H9 (cell line): ENCODE measurements around the gene OR4F15. TPM values are rescaled to one million over a fixed set of nuclear protein-coding genes. Genes with fewer than 3 reads are reported as not detected.

Source experiments
- DNase-seq: peaks from one replicate; pipeline ENCODE4 v3.0.0-alpha.2; 2017
- H2AFZ ChIP-seq: one replicate; pipeline ENCODE4 v1.6.1; 2013; ENCODE audit warnings: mild to moderate bottlenecking, low read length, control low read depth, moderate library complexity
- H2AK5ac ChIP-seq: 2 replicates; pipeline ENCODE4 v1.6.1; 2013; ENCODE audit warnings: low read length, control low read depth, mixed read lengths; ENCODE audit not compliant: insufficient read length
- H2BK120ac ChIP-seq: one replicate; pipeline ENCODE4 v1.6.1; 2013; ENCODE audit warnings: low read depth, mild to moderate bottlenecking, low read length, control low read depth, inconsistent platforms; ENCODE audit not compliant: poor library complexity, severe bottlenecking
- H2BK12ac ChIP-seq: 2 replicates; pipeline ENCODE4 v1.6.1; 2013; ENCODE audit warnings: low read length, control low read depth, mixed read lengths, low read depth; ENCODE audit not compliant: insufficient read length
- H2BK15ac ChIP-seq: 2 replicates; pipeline ENCODE4 v1.6.1; 2013; ENCODE audit warnings: low read depth, low read length, control low read depth
- H2BK20ac ChIP-seq: one replicate; pipeline ENCODE4 v1.6.1; 2013; ENCODE audit warnings: low read depth, mild to moderate bottlenecking, low read length, control low read depth, inconsistent platforms; ENCODE audit not compliant: poor library complexity, severe bottlenecking
- H2BK5ac ChIP-seq: 2 replicates; pipeline ENCODE4 v1.6.1; 2013; ENCODE audit warnings: low read length, control low read depth, mixed read lengths; ENCODE audit not compliant: insufficient read length
- H3K14ac ChIP-seq: 2 replicates; pipeline ENCODE4 v1.6.1; 2013; ENCODE audit warnings: low read length, control low read depth; ENCODE audit not compliant: insufficient read depth
- H3K18ac ChIP-seq: 2 replicates; pipeline ENCODE4 v1.6.1; 2013; ENCODE audit warnings: low read depth, mild to moderate bottlenecking, mixed read lengths, low read length, control low read depth; ENCODE audit not compliant: insufficient read length
- H3K23ac ChIP-seq: 2 replicates; pipeline ENCODE4 v1.6.1; 2013; ENCODE audit warnings: low read length, control low read depth, mixed read lengths, low read depth; ENCODE audit not compliant: insufficient read length
- H3K23me2 ChIP-seq: 2 replicates; pipeline ENCODE4 v1.6.1; 2013; ENCODE audit warnings: low read depth, mild to moderate bottlenecking, mixed read lengths, low read length, control low read depth; ENCODE audit not compliant: insufficient read length, poor library complexity, severe bottlenecking
- H3K27ac ChIP-seq: 2 replicates; pipeline ENCODE4 v1.5.1; 2013; ENCODE audit warnings: low read length, control low read depth, mixed read lengths, low read depth; ENCODE audit not compliant: insufficient read length
- H3K27me3 ChIP-seq: 2 replicates; pipeline ENCODE4 v1.6.1; 2013; ENCODE audit warnings: low read length, control low read depth, inconsistent platforms; ENCODE audit not compliant: insufficient read depth
- H3K4ac ChIP-seq: 2 replicates; pipeline ENCODE4 v1.6.1; 2013; ENCODE audit warnings: low read depth, mild to moderate bottlenecking, control low read depth, inconsistent platforms, low read length, moderate library complexity
- H3K4me1 ChIP-seq: 2 replicates; pipeline ENCODE4 v1.6.1; 2013; ENCODE audit warnings: low read length, control low read depth, inconsistent platforms; ENCODE audit not compliant: insufficient read depth
- H3K4me2 ChIP-seq: 2 replicates; pipeline ENCODE4 v1.6.1; 2013; ENCODE audit warnings: low read length, control low read depth, mixed read lengths; ENCODE audit not compliant: insufficient read length, insufficient read depth
- H3K56ac ChIP-seq: 2 replicates; pipeline ENCODE4 v1.6.1; 2013; ENCODE audit warnings: low read depth, mild to moderate bottlenecking, mixed read lengths, low read length, control low read depth; ENCODE audit not compliant: insufficient read length
- H3K79me1 ChIP-seq: 2 replicates; pipeline ENCODE4 v1.6.1; 2013; ENCODE audit warnings: low read depth, mild to moderate bottlenecking, moderate library complexity, low read length, control low read depth, inconsistent platforms; ENCODE audit not compliant: insufficient read depth, poor library complexity, severe bottlenecking
- H3K79me2 ChIP-seq: 2 replicates; pipeline ENCODE4 v1.6.1; 2013; ENCODE audit warnings: low read length, control low read depth, inconsistent platforms; ENCODE audit not compliant: insufficient read depth
- H3K9ac ChIP-seq: 2 replicates; pipeline ENCODE4 v1.6.1; 2013; ENCODE audit warnings: low read length, control low read depth, mixed read lengths; ENCODE audit not compliant: insufficient read length; ENCODE audit errors: extremely low read depth
- H3K9me3 ChIP-seq: one replicate; pipeline ENCODE4 v1.6.1; 2013; ENCODE audit warnings: low read depth, low read length, inconsistent platforms; ENCODE audit not compliant: control insufficient read depth
- H3T11ph ChIP-seq: one replicate; pipeline ENCODE4 v1.6.1; 2013; ENCODE audit warnings: mild to moderate bottlenecking, low read length, control low read depth, inconsistent platforms
- H4K20me1 ChIP-seq: one replicate; pipeline ENCODE4 v1.6.1; 2013; ENCODE audit not compliant: control insufficient read depth, insufficient read length, insufficient read depth
- H4K5ac ChIP-seq: 2 replicates; pipeline ENCODE4 v1.6.1; 2013; ENCODE audit warnings: low read depth, mild to moderate bottlenecking, mixed read lengths, low read length, control low read depth; ENCODE audit not compliant: insufficient read length
- H4K8ac ChIP-seq: replicated peaks from 2 replicates; pipeline ENCODE4 v1.6.1; 2013; ENCODE audit warnings: low read length, control low read depth, mixed read lengths, low read depth; ENCODE audit not compliant: insufficient read length
- H4K91ac ChIP-seq: 2 replicates; pipeline ENCODE4 v1.6.1; 2013; ENCODE audit warnings: low read depth, mild to moderate bottlenecking, moderate library complexity, mixed read lengths, low read length, control low read depth; ENCODE audit not compliant: insufficient read length
- H3K27ac Mint-ChIP-seq, 3 experiments: 2 replicates in 2 of 3; 3 replicates in 1 of 3; pipeline ENCODE4 v1.8.0; 2020 to 2021; ENCODE audit warnings: mixed read lengths in 3 of 3, mild to moderate bottlenecking in 1 of 3, moderate library complexity in 1 of 3
- H3K27me3 Mint-ChIP-seq: 2 replicates; pipeline ENCODE4 v1.8.0; 2021; ENCODE audit warnings: low read depth, mild to moderate bottlenecking, moderate library complexity, mixed read lengths
- H3K36me3 Mint-ChIP-seq, 3 experiments: 2 replicates in 2 of 3; 3 replicates in 1 of 3; pipeline ENCODE4 v1.8.0; 2020 to 2021; ENCODE audit warnings: low read depth in 3 of 3, mixed read lengths in 3 of 3; ENCODE audit not compliant: insufficient read depth in 1 of 3
- H3K4me1 Mint-ChIP-seq, 2 experiments: 2 replicates each; pipeline ENCODE4 v1.8.0; 2020; ENCODE audit warnings: mixed read lengths in 2 of 2
- H3K4me3 Mint-ChIP-seq, 2 experiments: 2 replicates in 1 of 2; 3 replicates in 1 of 2; pipeline ENCODE4 v1.8.0; 2020 to 2021; ENCODE audit warnings: mild to moderate bottlenecking in 2 of 2, mixed read lengths in 2 of 2, moderate library complexity in 1 of 2
- H3K9me3 Mint-ChIP-seq, 2 experiments: 2 replicates in 1 of 2; 3 replicates in 1 of 2; pipeline ENCODE4 v1.8.0; 2020; ENCODE audit warnings: mild to moderate bottlenecking in 2 of 2, mixed read lengths in 2 of 2, moderate library complexity in 1 of 2
- CTCF ChIP-seq: fragments of 200-600 bp; sonication (generic); conservative IDR thresholded peaks from 3 replicates; pipeline ENCODE4 v1.8.0; 2021; ENCODE audit warnings: antibody characterized with exemption, mild to moderate bottlenecking
- WGBS: extraction: QIAGEN DNeasy Blood & Tissue Kit; methylation state at CpG from one replicate; pipeline ENCODE4 v1.1.7; 2013; ENCODE audit warnings: missing lambda C conversion rate, low lambda C conversion rate, mixed read lengths; ENCODE audit not compliant: insufficient read length; ENCODE audit errors: extremely low coverage; 5-methylcytosine and 5-hydroxymethylcytosine counted together
- total RNA-seq: library from RNA; stranded (reverse); gene quantifications from 2 replicates; pipeline ENCODE4 v1.2.1, GENCODE V29; 2021

Gene OR4F15
- total RNA-seq, 1 experiment from 2014 or later, result not detected

- H3K4me1 Mint-ChIP-seq, result no peaks in the 10 kb centered on the region
- WGBS, result no CpG with 5 or more reads among the region's 6 CpGs
- Histone ChIP-seq H3K27me3 (no peaks in the 10 kb centered on the region), H3K79me2 (no peaks in the 10 kb centered on the region), H3K14ac (no peak overlapping the region), H3K9ac (no peak overlapping the region), H2BK20ac (no peak overlapping the region), H3K23me2 (no peaks in the 10 kb centered on the region), H3K4me2 (no peak overlapping the region), H2BK12ac (no peak overlapping the region), H2AK5ac (no peak overlapping the region), H4K91ac (no peak overlapping the region), H3K27ac (no peak overlapping the region), H4K8ac (no peak overlapping the region), H2BK120ac (no peak overlapping the region), H2BK5ac (no peak overlapping the region), H3T11ph (no peak overlapping the region), H2AFZ (no peak overlapping the region), H4K20me1 (no peaks in the 10 kb centered on the region), H3K18ac (no peak overlapping the region), H4K5ac (no peak overlapping the region), H3K56ac (no peak overlapping the region), H3K4me1 (no peaks in the 10 kb centered on the region), H2BK15ac (no peak overlapping the region), H3K23ac (no peak overlapping the region), H3K79me1 (no peaks in the 10 kb centered on the region), H3K9me3 (no peaks in the 10 kb centered on the region), H3K4ac (no peak overlapping the region)
- H3K27ac Mint-ChIP-seq, result no peak overlapping the region
- DNase-seq, result no peak
- H3K4me3 Mint-ChIP-seq, result no peak overlapping the region
- peaks cover 0 to 19% of the 10 kb centered on the region in 2 experiments; a peak in 2 of 5 replicates for H3K9me3 Mint-ChIP-seq
- no peak for TF ChIP-seq CTCF
- H3K27me3 Mint-ChIP-seq, result peaks cover 8% of the 10 kb centered on the region
- H3K36me3 Mint-ChIP-seq, result no peaks in the 10 kb centered on the region
Observed at GRCh38 chr15:101820781-101821180, 8.8 kb downstream of the OR4F15 start.
